Mucosa of descending colon (tissue), 3 donors: Measurements from ENCODE around the gene FOXO6. TPM values are rescaled to one million over a fixed set of nuclear protein-coding genes. Genes with fewer than 3 reads are reported as not detected.

Source experiments
- ATAC-seq: fragments of 200-7000 bp; cut with Tn5 transposase; one replicate; pipeline ENCODE4 v1.9.1; 2020; ENCODE audit warnings: mild to moderate bottlenecking, moderate library complexity
- DNase-seq, 3 donors: peaks; one replicate each; pipeline ENCODE4 v3.0.0-alpha.2; 2020
- H3K36me3 ChIP-seq: fragments of 200-600 bp; one replicate; pipeline ENCODE4 v1.8.0; 2021; ENCODE audit warnings: low read depth, mild to moderate bottlenecking
- H3K4me1 ChIP-seq: fragments of 200-600 bp; one replicate; pipeline ENCODE4 v1.8.0; 2021; ENCODE audit warnings: low read depth, mild to moderate bottlenecking
- H3K4me3 ChIP-seq: fragments of 200-600 bp; one replicate; pipeline ENCODE4 v1.8.0; 2021; ENCODE audit warnings: mild to moderate bottlenecking
- H3K9me3 ChIP-seq: fragments of 200-600 bp; one replicate; pipeline ENCODE4 v1.8.0; 2021; ENCODE audit warnings: mild to moderate bottlenecking
- CTCF ChIP-seq: fragments of 200-600 bp; IDR thresholded peaks from one replicate; pipeline ENCODE4 v1.8.0; 2022; ENCODE audit warnings: antibody characterized with exemption, mild to moderate bottlenecking
- intact Hi-C, 2 donors: fragments of 100-400 bp; cut with DNase I in 1 of 2; cut with micrococcal nuclease in 1 of 2; formaldehyde crosslinking; loops; one replicate each; pipeline versions ENCODE4 v1.11.0 to v1.11.1; 2022; cut with DNase I, micrococcal nuclease
- total RNA-seq, 3 donors: library from RNA; stranded (reverse); fragmentation: NEBNext Ultra II Directional in 2 of 3; extraction: Animal tissue kit (Norgen Biotek cat#: 25700) in 2 of 3; gene quantifications; one replicate each; pipeline versions ENCODE4 v1.2.1 to v1.2.4, GENCODE V29; 2021 to 2023
- donor health status: DM: no; HTN: no; CAD: no; lungs with moderate emphysema.
- donor health status: DM: no; HTN: no; CAD: no.
- donor health status: DM: no; HTN: yes; CAD: no.

Gene FOXO6
- total RNA-seq, 3 donors from 2014 or later, result 0.65 to 2.0 (median 0.72) TPM

- Histone ChIP-seq H3K36me3 (no peaks in the 10 kb centered on the region), H3K4me3 (no peak overlapping the region), H3K4me1 (peaks cover 4% of the 10 kb centered on the region), H3K9me3 (no peaks in the 10 kb centered on the region)
- DNase-seq (no peak), ATAC-seq (no peak)
- intact Hi-C loops, result no loop called here
- TF ChIP-seq CTCF, result no peak
Observed at GRCh38 chr1:41431490-41432350, 70.5 kb downstream of the FOXO6 start.

Other genes with a start within 250 kb of the FOXO6 start
- 10 to 100 TPM; 25.1 to 66.9 (median 35.6) TPM for gene SCMH1, start 119.1 kb upstream of the FOXO6 start, total RNA-seq
- gene EDN2, start 123.2 kb downstream of the FOXO6 start, total RNA-seq, result 1 to 10 TPM; 1.6 to 5.8 (median 2.0) TPM